ENCODE data around the gene MYPN.

The MYPN gene

DNA sequence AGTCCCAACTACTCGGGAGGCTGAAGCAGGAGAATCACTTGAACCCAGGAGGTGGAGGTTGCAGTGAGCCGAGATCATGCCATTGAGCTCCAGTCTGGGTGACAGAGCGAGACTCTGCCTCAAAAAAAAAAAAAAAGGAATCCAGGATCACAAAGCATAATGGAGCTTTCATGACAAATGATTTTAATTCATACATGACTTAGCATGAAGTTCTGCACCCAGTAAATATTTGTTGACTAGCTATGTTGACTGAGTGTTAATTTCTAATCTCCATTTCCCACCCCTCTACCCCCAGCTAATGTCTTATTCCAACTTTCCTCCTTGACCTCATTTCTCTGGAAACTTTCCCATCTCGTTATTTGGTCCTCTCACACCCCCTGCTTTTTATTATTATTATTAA lies 69.3 kb downstream of the MYPN start:
- H3K27ac ChIP-seq (ENCODE audit: low read depth, low read length, poor library complexity, severe bottlenecking), result no peak overlapping the region
- no peaks in the 10 kb centered on the region for H3K4me1 ChIP-seq (ENCODE audit: insufficient read depth, low read length, severe bottlenecking)
- H3K9me2 ChIP-seq (ENCODE audit: low read depth, low read length), result no peaks in the 10 kb centered on the region
- TF ChIP-seq, protein P1, sequence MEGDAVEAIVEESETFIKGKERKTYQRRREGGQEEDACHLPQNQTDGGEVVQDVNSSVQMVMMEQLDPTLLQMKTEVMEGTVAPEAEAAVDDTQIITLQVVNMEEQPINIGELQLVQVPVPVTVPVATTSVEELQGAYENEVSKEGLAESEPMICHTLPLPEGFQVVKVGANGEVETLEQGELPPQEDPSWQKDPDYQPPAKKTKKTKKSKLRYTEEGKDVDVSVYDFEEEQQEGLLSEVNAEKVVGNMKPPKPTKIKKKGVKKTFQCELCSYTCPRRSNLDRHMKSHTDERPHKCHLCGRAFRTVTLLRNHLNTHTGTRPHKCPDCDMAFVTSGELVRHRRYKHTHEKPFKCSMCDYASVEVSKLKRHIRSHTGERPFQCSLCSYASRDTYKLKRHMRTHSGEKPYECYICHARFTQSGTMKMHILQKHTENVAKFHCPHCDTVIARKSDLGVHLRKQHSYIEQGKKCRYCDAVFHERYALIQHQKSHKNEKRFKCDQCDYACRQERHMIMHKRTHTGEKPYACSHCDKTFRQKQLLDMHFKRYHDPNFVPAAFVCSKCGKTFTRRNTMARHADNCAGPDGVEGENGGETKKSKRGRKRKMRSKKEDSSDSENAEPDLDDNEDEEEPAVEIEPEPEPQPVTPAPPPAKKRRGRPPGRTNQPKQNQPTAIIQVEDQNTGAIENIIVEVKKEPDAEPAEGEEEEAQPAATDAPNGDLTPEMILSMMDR (IDR thresholded peaks at IDR 0.05; ENCODE audit: low read length), result no peak
- TF ChIP-seq EZH2 (IDR thresholded peaks at IDR 0.05; ENCODE audit: borderline replicate concordance, low read length), result no peak
- no peaks in the 10 kb centered on the region for H3K27me3 ChIP-seq (ENCODE audit: insufficient read depth, low read length)
- no peaks in the 10 kb centered on the region for H3F3A ChIP-seq (ENCODE audit: insufficient read depth, low read length)
- H3K4me2 ChIP-seq (ENCODE audit: low read length), result no peak overlapping the region
- no peaks in the 10 kb centered on the region for H4K20me1 ChIP-seq (ENCODE audit: insufficient read depth, low read length)
- no peak overlapping the region for H3K9ac ChIP-seq (ENCODE audit: low read length)
- no peaks in the 10 kb centered on the region for H3K36me3 ChIP-seq (ENCODE audit: insufficient read depth, low read length)
- H2AFZ ChIP-seq (ENCODE audit: low read length), result no peak overlapping the region
- H3K79me2 ChIP-seq (ENCODE audit: insufficient read depth, low read length), result no peaks in the 10 kb centered on the region
- no peaks in the 10 kb centered on the region for H3K9me3 ChIP-seq (ENCODE audit: low read length)
- no peak overlapping the region for H3K4me3 ChIP-seq (ENCODE audit: low read depth, low read length, poor library complexity, severe bottlenecking)

DNA sequence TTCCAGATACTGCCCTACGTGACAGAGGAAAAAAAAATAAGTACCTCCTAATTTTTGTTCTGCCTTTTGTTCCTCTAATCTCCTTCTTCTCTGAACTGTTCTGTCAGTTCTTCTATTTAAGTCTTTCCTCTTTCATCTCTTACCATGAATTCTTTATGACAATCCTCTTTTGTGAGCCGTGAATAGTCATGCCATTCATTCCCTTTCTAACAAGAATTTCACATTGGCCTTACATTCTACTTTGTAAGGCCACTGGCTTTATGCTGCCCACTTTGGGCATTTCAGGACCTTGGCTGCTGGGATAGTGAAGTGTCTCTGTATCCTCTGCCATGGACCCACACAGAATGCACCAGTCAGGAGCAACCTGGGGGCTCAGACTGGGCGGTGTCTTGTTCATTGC lies 69.7 kb downstream of the MYPN start:
- no peaks in the 10 kb centered on the region for H3K9me2 ChIP-seq (ENCODE audit: low read depth, low read length)
- no peaks in the 10 kb centered on the region for H3F3A ChIP-seq (ENCODE audit: insufficient read depth, low read length)
- no peaks in the 10 kb centered on the region for H3K79me2 ChIP-seq (ENCODE audit: insufficient read depth, low read length)
- H3K4me2 ChIP-seq (ENCODE audit: low read length), result no peak overlapping the region
- H4K20me1 ChIP-seq (ENCODE audit: insufficient read depth, low read length), result no peaks in the 10 kb centered on the region
- H3K9ac ChIP-seq (ENCODE audit: low read length), result no peak overlapping the region
- H3K9me3 ChIP-seq (ENCODE audit: low read length), result no peaks in the 10 kb centered on the region
- no peak overlapping the region for H2AFZ ChIP-seq (ENCODE audit: low read length)
- no peak overlapping the region for H3K4me3 ChIP-seq (ENCODE audit: low read depth, low read length, poor library complexity, severe bottlenecking)
- TF ChIP-seq EZH2 (IDR thresholded peaks at IDR 0.05; ENCODE audit: borderline replicate concordance, low read length), result no peak
- TF ChIP-seq, protein P1 (IDR thresholded peaks at IDR 0.05; ENCODE audit: low read length), result no peak
- H3K27ac ChIP-seq (ENCODE audit: low read depth, low read length, poor library complexity, severe bottlenecking), result no peak overlapping the region
- no peaks in the 10 kb centered on the region for H3K36me3 ChIP-seq (ENCODE audit: insufficient read depth, low read length)
- H3K4me1 ChIP-seq (ENCODE audit: insufficient read depth, low read length, severe bottlenecking), result no peaks in the 10 kb centered on the region
- H3K27me3 ChIP-seq (ENCODE audit: insufficient read depth, low read length), result no peaks in the 10 kb centered on the region

DNA sequence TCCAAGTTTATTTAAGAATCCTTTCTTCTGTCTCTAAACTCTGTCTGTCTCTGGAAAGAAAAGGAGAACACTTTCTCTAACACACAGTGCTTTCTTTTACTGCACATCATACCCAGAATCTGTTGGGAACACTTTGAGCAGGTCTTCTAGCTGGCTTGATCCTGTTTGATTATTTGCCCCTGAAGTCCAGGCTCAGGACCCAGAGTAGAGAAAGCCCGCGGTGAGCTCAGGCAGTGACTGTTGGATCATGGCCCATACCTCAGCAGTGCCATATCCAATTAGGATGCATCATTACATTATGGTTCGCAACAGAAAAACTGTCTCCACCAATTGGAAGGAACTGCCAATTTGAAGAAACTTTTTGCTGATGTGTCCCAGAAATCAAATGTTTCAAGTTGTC lies 71.2 kb downstream of the MYPN start:
- Histone ChIP-seq H3F3A (ENCODE audit: insufficient read depth, low read length) (no peaks in the 10 kb centered on the region), H3K9ac (ENCODE audit: low read length) (no peak overlapping the region), H3K79me2 (ENCODE audit: insufficient read depth, low read length) (no peaks in the 10 kb centered on the region), H3K4me1 (ENCODE audit: insufficient read depth, low read length, severe bottlenecking) (no peaks in the 10 kb centered on the region), H4K20me1 (ENCODE audit: insufficient read depth, low read length) (no peaks in the 10 kb centered on the region), H3K36me3 (ENCODE audit: insufficient read depth, low read length) (no peaks in the 10 kb centered on the region), H3K4me3 (ENCODE audit: low read depth, low read length, poor library complexity, severe bottlenecking) (no peak overlapping the region), H3K27ac (ENCODE audit: low read depth, low read length, poor library complexity, severe bottlenecking) (no peak overlapping the region), H3K4me2 (ENCODE audit: low read length) (no peak overlapping the region), H3K27me3 (ENCODE audit: insufficient read depth, low read length) (no peaks in the 10 kb centered on the region), H3K9me2 (ENCODE audit: low read depth, low read length) (no peaks in the 10 kb centered on the region), H3K9me3 (ENCODE audit: low read length) (no peaks in the 10 kb centered on the region), H2AFZ (ENCODE audit: low read length) (no peak overlapping the region)
- no peak for TF ChIP-seq EZH2 (IDR thresholded peaks at IDR 0.05; ENCODE audit: borderline replicate concordance, low read length)
- TF ChIP-seq, protein P1 (IDR thresholded peaks at IDR 0.05; ENCODE audit: low read length), result no peak

Data from OCI-LY1 (cell line).